Smooth muscle cell (in vitro differentiated cells): Measurements from ENCODE around the gene PRUNE1. TPM values are rescaled to one million over a fixed set of nuclear protein-coding genes. Genes with fewer than 3 reads are reported as not detected.

ENCODE experiments used
- DNase-seq: peaks from one replicate; lab custom pipeline; 2025; ENCODE audit not compliant: unreplicated experiment; lab: John Stamatoyannopoulos, UW
- H2AFZ ChIP-seq: fragments of 200-600 bp; sonication (generic); 2 replicates; pipeline ENCODE4 v1.6.0; 2016; ENCODE audit warnings: antibody characterized with exemption, low read depth, mild to moderate bottlenecking
- H3F3A ChIP-seq: fragments of 200-600 bp; sonication (generic); 2 replicates; pipeline ENCODE4 v1.6.0; 2017; ENCODE audit warnings: antibody characterized with exemption, low read depth
- H3K27ac ChIP-seq: fragments of 200-600 bp; sonication (generic); 2 replicates; pipeline ENCODE4 v1.5.1; 2016; ENCODE audit warnings: low read depth, mild to moderate bottlenecking
- H3K27me3 ChIP-seq: fragments of 200-600 bp; sonication (generic); 2 replicates; pipeline ENCODE4 v1.6.1; 2016; ENCODE audit warnings: low read depth, mild to moderate bottlenecking
- H3K36me3 ChIP-seq: fragments of 200-600 bp; sonication (generic); 2 replicates; pipeline ENCODE4 v1.5.1; 2016; ENCODE audit warnings: low read depth
- H3K4me1 ChIP-seq: fragments of 200-600 bp; sonication (generic); 2 replicates; pipeline ENCODE4 v1.5.1; 2016; ENCODE audit warnings: low read depth
- H3K4me2 ChIP-seq: fragments of 200-600 bp; sonication (generic); 2 replicates; pipeline ENCODE4 v1.6.0; 2016; ENCODE audit warnings: mild to moderate bottlenecking
- H3K4me3 ChIP-seq: fragments of 200-600 bp; sonication (generic); 2 replicates; pipeline ENCODE4 v1.5.1; 2016; ENCODE audit warnings: mild to moderate bottlenecking
- H3K79me2 ChIP-seq: fragments of 200-600 bp; sonication (generic); 2 replicates; pipeline ENCODE4 v1.6.0; 2016; ENCODE audit warnings: low read depth, mild to moderate bottlenecking
- H3K9ac ChIP-seq: fragments of 200-600 bp; sonication (generic); 2 replicates; pipeline ENCODE4 v1.6.0; 2016; ENCODE audit warnings: low read depth
- H3K9me3 ChIP-seq: fragments of 200-600 bp; sonication (generic); replicated peaks from 2 replicates; pipeline ENCODE4 v1.5.1; 2016; ENCODE audit warnings: low read depth
- H4K20me1 ChIP-seq: fragments of 200-600 bp; sonication (generic); 2 replicates; pipeline ENCODE4 v1.6.0; 2016; ENCODE audit warnings: low read depth
- WGBS: methylation state at CpG from one replicate; pipeline ENCODE4 v1.1.7; 2016; ENCODE audit warnings: low lambda C conversion rate; 5-methylcytosine and 5-hydroxymethylcytosine counted together
- polyA plus RNA-seq: library from polyadenylated mRNA; unstranded; fragments of >200 nt; fragmentation: Nextera tagmentation; extraction: Ambion mirVana; gene quantifications from 2 replicates; pipeline ENCODE4 v1.2.1, GENCODE V29; 2016
- total RNA-seq: library from RNA; depleted of rRNA; stranded (reverse); fragments of >200 nt; gene quantifications from 2 replicates; pipeline ENCODE4 v1.2.3, GENCODE V29; 2014
- TF ChIP-seq, protein P1 (sequence below): fragments of 200-600 bp; sonication (generic); IDR thresholded peaks from 2 replicates; pipeline ENCODE4 v1.5.1; 2017; ENCODE audit warnings: borderline replicate concordance, mild to moderate bottlenecking, antibody characterized with exemption; ENCODE audit not compliant: insufficient read depth, poor library complexity, severe bottlenecking

Gene PRUNE1
- total and polyA plus RNA-seq, 2 experiments from 2014 or later, result 15.2 to 19.5 TPM

GRCh38 chr1:151012684-151013471, 4.6 kb downstream of the PRUNE1 start:
- DNase-seq, result no peak
- H3F3A ChIP-seq, result peaks cover under 1% of the 10 kb centered on the region
- no peak overlapping the region for H3K9ac ChIP-seq
- no peaks in the 10 kb centered on the region for H3K9me3 ChIP-seq
- no peak overlapping the region for H3K27ac ChIP-seq
- H3K79me2 ChIP-seq, result peaks cover 27% of the 10 kb centered on the region
- H3K4me1 ChIP-seq, result peaks cover 5% of the 10 kb centered on the region
- no peak overlapping the region for H3K4me2 ChIP-seq
- WGBS, result 94% methylated on average over 14 of the region's 14 CpGs
- H3K4me3 ChIP-seq, result no peak overlapping the region
- no peak overlapping the region for H2AFZ ChIP-seq
- H3K27me3 ChIP-seq, result no peaks in the 10 kb centered on the region
- H3K36me3 ChIP-seq, result no peaks in the 10 kb centered on the region
- no peaks in the 10 kb centered on the region for H4K20me1 ChIP-seq
- TF ChIP-seq, protein P1, sequence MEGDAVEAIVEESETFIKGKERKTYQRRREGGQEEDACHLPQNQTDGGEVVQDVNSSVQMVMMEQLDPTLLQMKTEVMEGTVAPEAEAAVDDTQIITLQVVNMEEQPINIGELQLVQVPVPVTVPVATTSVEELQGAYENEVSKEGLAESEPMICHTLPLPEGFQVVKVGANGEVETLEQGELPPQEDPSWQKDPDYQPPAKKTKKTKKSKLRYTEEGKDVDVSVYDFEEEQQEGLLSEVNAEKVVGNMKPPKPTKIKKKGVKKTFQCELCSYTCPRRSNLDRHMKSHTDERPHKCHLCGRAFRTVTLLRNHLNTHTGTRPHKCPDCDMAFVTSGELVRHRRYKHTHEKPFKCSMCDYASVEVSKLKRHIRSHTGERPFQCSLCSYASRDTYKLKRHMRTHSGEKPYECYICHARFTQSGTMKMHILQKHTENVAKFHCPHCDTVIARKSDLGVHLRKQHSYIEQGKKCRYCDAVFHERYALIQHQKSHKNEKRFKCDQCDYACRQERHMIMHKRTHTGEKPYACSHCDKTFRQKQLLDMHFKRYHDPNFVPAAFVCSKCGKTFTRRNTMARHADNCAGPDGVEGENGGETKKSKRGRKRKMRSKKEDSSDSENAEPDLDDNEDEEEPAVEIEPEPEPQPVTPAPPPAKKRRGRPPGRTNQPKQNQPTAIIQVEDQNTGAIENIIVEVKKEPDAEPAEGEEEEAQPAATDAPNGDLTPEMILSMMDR, result no peak

- TF ChIP-seq, protein P1, result no peak
- Histone ChIP-seq H3K4me3 (no peak overlapping the region), H3K27me3 (no peaks in the 10 kb centered on the region), H3K36me3 (no peaks in the 10 kb centered on the region), H3K4me1 (peaks cover 5% of the 10 kb centered on the region), H3K27ac (no peak overlapping the region), H4K20me1 (no peaks in the 10 kb centered on the region), H3K79me2 (peaks cover 27% of the 10 kb centered on the region), H3K9me3 (no peaks in the 10 kb centered on the region), H3K9ac (no peak overlapping the region), H3F3A (no peaks in the 10 kb centered on the region), H3K4me2 (no peak overlapping the region), H2AFZ (no peak overlapping the region)
- 46% methylated on average over 2 of the region's 2 CpGs for WGBS
- no peak for DNase-seq
Measured at GRCh38 chr1:151013518-151013917, 5.3 kb downstream of the PRUNE1 start.

GRCh38 chr1:151024540-151025146, 16.4 kb downstream of the PRUNE1 start:
- H3K27ac ChIP-seq, result no peak overlapping the region
- H3K9me3 ChIP-seq, result no peaks in the 10 kb centered on the region
- no peak overlapping the region for H3K4me2 ChIP-seq
- no peak overlapping the region for H2AFZ ChIP-seq
- no peaks in the 10 kb centered on the region for H3K79me2 ChIP-seq
- peak; percentile 2 for DNase-seq
- TF ChIP-seq, protein P1, result peak; percentile 55
- no peak overlapping the region for H3K9ac ChIP-seq
- no peaks in the 10 kb centered on the region for H3K36me3 ChIP-seq
- 38% methylated on average over 6 of the region's 6 CpGs for WGBS
- H3K4me1 ChIP-seq, result no peaks in the 10 kb centered on the region
- H3K4me3 ChIP-seq, result no peak overlapping the region
- no peaks in the 10 kb centered on the region for H3F3A ChIP-seq
- H4K20me1 ChIP-seq, result no peaks in the 10 kb centered on the region
- H3K27me3 ChIP-seq, result no peaks in the 10 kb centered on the region
